GM23248 (cell line): Measurements from ENCODE around the gene SDF2L1.

Experiments used
- EZH2 ChIP-seq: fragments of 200-600 bp; sonication (generic); IDR thresholded peaks from 2 replicates; pipeline ENCODE4 v1.6.1; 2018; ENCODE audit warnings: antibody characterized with exemption, mild to moderate bottlenecking; ENCODE audit not compliant: insufficient read depth, poor library complexity, severe bottlenecking
- EZH2phosphoT487 ChIP-seq: fragments of 200-600 bp; sonication (generic); IDR thresholded peaks from 2 replicates; pipeline ENCODE4 v1.6.1; 2018; ENCODE audit warnings: antibody characterized with exemption, moderate library complexity, mild to moderate bottlenecking, low read depth; ENCODE audit not compliant: insufficient read depth

DNA sequence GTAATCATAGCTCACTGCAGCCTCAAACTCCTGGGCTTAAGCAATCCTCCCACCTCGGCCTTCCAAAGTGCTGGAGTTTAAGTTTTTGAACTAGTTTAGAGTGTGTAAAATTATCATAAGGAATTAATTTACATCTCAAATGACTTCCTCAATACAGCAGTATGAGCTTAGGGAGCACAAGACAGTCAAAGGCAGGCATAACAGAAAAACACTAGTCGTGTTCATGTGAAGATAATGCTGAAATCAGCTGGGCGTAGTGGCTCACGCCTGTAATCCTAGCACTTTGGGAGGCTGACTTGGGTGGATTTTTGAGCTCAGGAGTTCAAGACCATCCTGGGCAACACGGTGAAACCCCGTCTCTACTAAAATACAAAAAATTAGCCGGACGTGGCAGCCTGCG, 38.1 kb upstream of the SDF2L1 start:
- TF ChIP-seq EZH2phosphoT487 = no peak
- TF ChIP-seq EZH2 = no peak
